Stomach (tissue), 9 donors: ENCODE measurements around the gene GALNT2. TPM values are rescaled to one million over a fixed set of nuclear protein-coding genes. Genes with fewer than 3 reads are reported as not detected.

Source experiments
- DNase-seq, 2 donors: peaks; one replicate each; pipeline versions ENCODE4 v3.0.0 to v3.0.0-alpha.2; 2013 to 2019
- H3K27ac ChIP-seq, 5 donors: fragments of 200-600 bp in 4 of 5; sonication (generic) in 4 of 5; one replicate each; pipeline ENCODE4 v1.5.1; 2013 to 2019; ENCODE audit warnings: mild to moderate bottlenecking in 1 of 5, moderate library complexity in 1 of 5
- H3K27me3 ChIP-seq, 3 donors: fragments of 200-600 bp; sonication (generic); one replicate each; pipeline ENCODE4 v1.5.1; 2017 to 2019; ENCODE audit warnings: mixed run types in 1 of 3
- H3K36me3 ChIP-seq, 4 donors: fragments of 200-600 bp; sonication (generic); 1 replicate in 3 of 4; 2 replicates in 1 of 4; pipeline ENCODE4 v1.5.1; 2016 to 2019
- H3K4me1 ChIP-seq, 4 donors: fragments of 200-600 bp; sonication (generic); one replicate each; pipeline ENCODE4 v1.5.1; 2016 to 2019
- H3K4me3 ChIP-seq, 4 donors: fragments of 200-600 bp; sonication (generic) in 3 of 4; one replicate each; pipeline ENCODE4 v1.5.1; 2016 to 2019; ENCODE audit warnings: mild to moderate bottlenecking in 1 of 4
- H3K9me3 ChIP-seq, 4 donors: fragments of 200-600 bp; sonication (generic); one replicate each; pipeline ENCODE4 v1.5.1; 2016 to 2019
- CTCF ChIP-seq, 7 experiments: fragments of 450-650 bp in 4 of 7; fragments of 200-600 bp in 3 of 7; sonication (generic) in 3 of 7; IDR thresholded peaks; one replicate each; pipeline ENCODE4 v1.5.1; 2016 to 2019; ENCODE audit warnings: antibody characterized with exemption in 7 of 7, control low read depth in 2 of 7, mild to moderate bottlenecking in 1 of 7
- EP300 ChIP-seq: sonication (generic); formaldehyde crosslinking; IDR thresholded peaks from one replicate; pipeline ENCODE4 v1.6.1; 2017; ENCODE audit warnings: antibody characterized with exemption
- POLR2A ChIP-seq, 4 donors: fragments of 450-650 bp; IDR thresholded peaks; one replicate each; pipeline ENCODE4 v1.6.1; 2016; ENCODE audit warnings: antibody characterized with exemption in 4 of 4, control low read depth in 2 of 4, mild to moderate bottlenecking in 1 of 4, moderate library complexity in 1 of 4
- POLR2AphosphoS5 ChIP-seq, 3 donors: sonication (generic); formaldehyde crosslinking; IDR thresholded peaks; one replicate each; pipeline ENCODE4 v1.6.1; 2016; ENCODE audit warnings: antibody characterized with exemption in 3 of 3
- WGBS, 5 donors: extraction: QIAGEN DNeasy Blood & Tissue Kit in 3 of 5; methylation state at CpG; one replicate each; pipeline versions ENCODE4 v1.1.5 to v1.1.7; 2013 to 2018; 5-methylcytosine and 5-hydroxymethylcytosine counted together
- intact Hi-C: fragments of 100-400 bp; cut with DNase I; formaldehyde crosslinking; loops from one replicate; pipeline ENCODE4 v1.15.1; 2023; ENCODE audit warnings: low total_unique reads
- polyA plus RNA-seq, 3 donors: library from polyadenylated mRNA; stranded (reverse); fragments of 200-250 nt; gene quantifications; one replicate each; pipeline ENCODE4 v1.2.3, GENCODE V29; 2013
- total RNA-seq, 5 donors: library from RNA; depleted of rRNA; stranded (reverse); fragments of >200 nt; gene quantifications; one replicate each; pipeline versions ENCODE4 v1.1.0 to v1.2.3, GENCODE V29; 2014 to 2016
- donor health status: healthy with polysubstance abuse.
- donor health status: Bipolar disorder and iron deficiency.
- donor health status: healthy.

Gene GALNT2
- total and polyA plus RNA-seq, 8 donors, result 5.5 to 101 (median 43.1) TPM

- Histone ChIP-seq H3K36me3 (peaks cover 13 to 97% (median 85%) of the 10 kb centered on the region in 4 donors), H3K27me3 (no peaks in the 10 kb centered on the region), H3K27ac (no peak overlapping the region), H3K4me3 (no peak overlapping the region), H3K9me3 (no peaks in the 10 kb centered on the region), H3K4me1 (peaks cover 0 to 6% (median 3%) of the 10 kb centered on the region in 4 donors)
- TF ChIP-seq POLR2A (IDR thresholded peaks at IDR 0.05) (no peak), POLR2AphosphoS5 (IDR thresholded peaks at IDR 0.05) (no peak), CTCF (IDR thresholded peaks at IDR 0.05) (no peak), EP300 (no peak)
- DNase-seq, result no peak
- intact Hi-C loops, result no loop called here
- 90 to 98% (median 95%) methylated on average over 15 of the region's 15 CpGs for WGBS, 5 donors
Measured at GRCh38 chr1:230255116-230255515, 188.1 kb downstream of the GALNT2 start.

- DNase-seq, result no peak
- no peak overlapping the region for H3K4me3 ChIP-seq
- peaks cover 10 to 88% (median 77%) of the 10 kb centered on the region in 4 donors for H3K36me3 ChIP-seq
- TF ChIP-seq CTCF (IDR thresholded peaks at IDR 0.05), result no peak
- no peak for TF ChIP-seq POLR2A (IDR thresholded peaks at IDR 0.05)
- no peak overlapping the region for H3K27ac ChIP-seq
- H3K4me1 ChIP-seq, result no peaks in the 10 kb centered on the region
- no peaks in the 10 kb centered on the region for H3K9me3 ChIP-seq
- WGBS, 5 donors, result 96 to 99% (median 97%) methylated on average over 10 of the region's 10 CpGs
- no peaks in the 10 kb centered on the region for H3K27me3 ChIP-seq
- intact Hi-C loops, result no loop called here
Measured at GRCh38 chr1:230255991-230256390, 189.0 kb downstream of the GALNT2 start.

- H3K36me3 ChIP-seq, result peaks cover 10 to 83% (median 73%) of the 10 kb centered on the region in 4 donors
- H3K27ac ChIP-seq, result no peak overlapping the region
- intact Hi-C loops, result no loop called here
- peaks cover 0 to 5% (median 0%) of the 10 kb centered on the region in 4 donors for H3K4me1 ChIP-seq
- WGBS, 5 donors, result 83 to 91% (median 89%) methylated on average over 6 of the region's 6 CpGs
- no peak overlapping the region for H3K4me3 ChIP-seq
- H3K27me3 ChIP-seq, result no peaks in the 10 kb centered on the region
- TF ChIP-seq POLR2AphosphoS5 (IDR thresholded peaks at IDR 0.05) (no peak), CTCF (IDR thresholded peaks at IDR 0.05) (no peak), POLR2A (IDR thresholded peaks at IDR 0.05) (no peak), EP300 (no peak)
- H3K9me3 ChIP-seq, result no peaks in the 10 kb centered on the region
- no peak for DNase-seq
Measured at GRCh38 chr1:230256896-230257295, 189.9 kb downstream of the GALNT2 start.

- TF ChIP-seq EP300 (no peak), POLR2A (IDR thresholded peaks at IDR 0.05) (no peak), CTCF (IDR thresholded peaks at IDR 0.05) (no peak), POLR2AphosphoS5 (IDR thresholded peaks at IDR 0.05) (no peak)
- intact Hi-C loops, result no loop called here
- Histone ChIP-seq H3K27me3 (no peaks in the 10 kb centered on the region), H3K9me3 (no peaks in the 10 kb centered on the region), H3K36me3 (peaks cover 29 to 86% (median 73%) of the 10 kb centered on the region in 4 donors), H3K27ac (no peak overlapping the region), H3K4me1 (peaks cover 0 to 9% (median 0%) of the 10 kb centered on the region in 4 donors), H3K4me3 (no peak overlapping the region)
- 74 to 88% (median 86%) methylated on average over 3 of the region's 3 CpGs for WGBS, 5 donors
- no peak for DNase-seq
Measured at GRCh38 chr1:230259621-230260020, 192.6 kb downstream of the GALNT2 start.
